OCI-LY1 (cell line): ENCODE measurements around the gene SERPINA9.

Experiments
- H2AFZ ChIP-seq: fragments of 200-600 bp; sonication (generic), shearing (Covaris generic); 2 replicates; pipeline ENCODE4 v1.6.0; 2014; ENCODE audit warnings: antibody characterized with exemption, mild to moderate bottlenecking, low read length
- H3F3A ChIP-seq: fragments of 200-600 bp; sonication (generic), shearing (Covaris generic); 2 replicates; pipeline ENCODE4 v1.6.0; 2014; ENCODE audit warnings: mild to moderate bottlenecking, antibody characterized with exemption, low read length, moderate library complexity; ENCODE audit not compliant: insufficient read depth
- H3K27ac ChIP-seq: fragments of 200-600 bp; sonication (generic); 2 replicates; pipeline ENCODE4 v1.5.1; 2014; ENCODE audit warnings: low read length, mixed run types, mild to moderate bottlenecking, low read depth; ENCODE audit not compliant: poor library complexity, severe bottlenecking
- H3K27me3 ChIP-seq: fragments of 200-600 bp; sonication (generic); 2 replicates; pipeline ENCODE4 v1.6.0; 2014; ENCODE audit warnings: antibody characterized with exemption, mild to moderate bottlenecking, low read length, moderate library complexity; ENCODE audit not compliant: insufficient read depth
- H3K36me3 ChIP-seq: fragments of 200-600 bp; sonication (generic); 2 replicates; pipeline ENCODE4 v1.6.1; 2014; ENCODE audit warnings: mild to moderate bottlenecking, antibody characterized with exemption, low read length, moderate library complexity, mixed read lengths; ENCODE audit not compliant: insufficient read depth
- H3K4me1 ChIP-seq: fragments of 200-600 bp; sonication (generic); 2 replicates; pipeline ENCODE4 v1.5.1; 2014; ENCODE audit warnings: mild to moderate bottlenecking, low read length, moderate library complexity; ENCODE audit not compliant: insufficient read depth, severe bottlenecking
- H3K4me2 ChIP-seq: fragments of 200-600 bp; sonication (generic), shearing (Covaris generic); 2 replicates; pipeline ENCODE4 v1.6.1; 2014; ENCODE audit warnings: low read length
- H3K4me3 ChIP-seq: fragments of 200-600 bp; sonication (generic); 2 replicates; pipeline ENCODE4 v1.5.1; 2014; ENCODE audit warnings: low read length, low read depth, mild to moderate bottlenecking, mixed read lengths; ENCODE audit not compliant: poor library complexity, severe bottlenecking
- H3K79me2 ChIP-seq: fragments of 200-600 bp; shearing (Covaris generic); 2 replicates; pipeline ENCODE4 v1.6.1; 2016; ENCODE audit warnings: mixed run types, low read length, mixed read lengths; ENCODE audit not compliant: insufficient read depth
- H3K9ac ChIP-seq: fragments of 200-600 bp; sonication (generic), shearing (Covaris generic); 2 replicates; pipeline ENCODE4 v1.6.1; 2014; ENCODE audit warnings: mild to moderate bottlenecking, low read length, mixed read lengths
- H3K9me2 ChIP-seq: fragments of 200-600 bp; sonication (generic), shearing (Covaris generic); 2 replicates; pipeline ENCODE4 v1.6.1; 2014; ENCODE audit warnings: low read depth, mild to moderate bottlenecking, low read length, mixed read lengths
- H3K9me3 ChIP-seq: fragments of 200-600 bp; shearing (Covaris generic); 2 replicates; pipeline ENCODE4 v1.6.1; 2014; ENCODE audit warnings: low read length, mixed read lengths
- H4K20me1 ChIP-seq: fragments of 200-600 bp; sonication (generic), shearing (Covaris generic); 2 replicates; pipeline ENCODE4 v1.6.0; 2016; ENCODE audit warnings: mild to moderate bottlenecking, low read length; ENCODE audit not compliant: insufficient read depth
- CTCF ChIP-seq: fragments of 200-600 bp; sonication (generic), shearing (Covaris generic); IDR thresholded peaks from 2 replicates; pipeline ENCODE4 v1.5.1; 2017; ENCODE audit warnings: mild to moderate bottlenecking, antibody characterized with exemption, low read length, moderate library complexity, mixed read lengths
- EZH2 ChIP-seq: fragments of 200-600 bp; sonication (generic), shearing (Covaris generic); IDR thresholded peaks from 2 replicates; pipeline ENCODE4 v1.8.0; 2017; ENCODE audit warnings: borderline replicate concordance, mixed run types, mild to moderate bottlenecking, antibody characterized with exemption, low read length, moderate library complexity, mixed read lengths

Gene SERPINA9

GRCh38 chr14:94491511-94491910, 15.5 kb upstream of the SERPINA9 start:
- H2AFZ ChIP-seq = no peak overlapping the region
- peaks cover 4% of the 10 kb centered on the region; the same call in 1 of the 2 replicates for H3K27me3 ChIP-seq
- no peaks in the 10 kb centered on the region for H3K79me2 ChIP-seq
- H3K36me3 ChIP-seq = no peaks in the 10 kb centered on the region
- H3K9me3 ChIP-seq = no peaks in the 10 kb centered on the region
- H3K27ac ChIP-seq = no peak overlapping the region
- no peaks in the 10 kb centered on the region for H3K9me2 ChIP-seq
- H3K4me1 ChIP-seq = no peaks in the 10 kb centered on the region
- no peak overlapping the region for H3K4me3 ChIP-seq
- no peak overlapping the region for H3K9ac ChIP-seq
- TF ChIP-seq EZH2 (no peak), CTCF (no peak)
- no peaks in the 10 kb centered on the region for H3F3A ChIP-seq
- no peak overlapping the region for H3K4me2 ChIP-seq
- H4K20me1 ChIP-seq = no peaks in the 10 kb centered on the region

GRCh38 chr14:94489336-94489735, 13.3 kb upstream of the SERPINA9 start:
- Histone ChIP-seq H3K27me3 (peaks cover 4% of the 10 kb centered on the region; the same call in 1 of the 2 replicates), H2AFZ (no peak overlapping the region), H3K36me3 (no peaks in the 10 kb centered on the region), H3K9ac (no peak overlapping the region), H3K27ac (no peak overlapping the region), H3K9me3 (no peaks in the 10 kb centered on the region), H3K79me2 (no peaks in the 10 kb centered on the region), H3F3A (no peaks in the 10 kb centered on the region), H3K9me2 (no peaks in the 10 kb centered on the region), H3K4me2 (no peak overlapping the region), H3K4me1 (no peaks in the 10 kb centered on the region), H3K4me3 (no peak overlapping the region), H4K20me1 (no peaks in the 10 kb centered on the region)
- TF ChIP-seq CTCF (no peak), EZH2 (no peak)

- Histone ChIP-seq H3K4me2 (no peak overlapping the region), H3K9me3 (no peaks in the 10 kb centered on the region), H3K27me3 (peaks cover 3% of the 10 kb centered on the region; the same call in 1 of the 2 replicates), H3K9ac (no peak overlapping the region), H3K4me3 (no peak overlapping the region), H3K9me2 (no peaks in the 10 kb centered on the region), H3K4me1 (no peaks in the 10 kb centered on the region), H3K79me2 (no peaks in the 10 kb centered on the region), H3F3A (no peaks in the 10 kb centered on the region), H2AFZ (no peak overlapping the region), H4K20me1 (no peaks in the 10 kb centered on the region), H3K27ac (no peak overlapping the region), H3K36me3 (no peaks in the 10 kb centered on the region)
- TF ChIP-seq CTCF (no peak), EZH2 (no peak)
These were observed 10.9 kb upstream of the SERPINA9 start for GRCh38 chr14:94486883-94487282.
